Stimulated activated CD8-positive, alpha-beta memory T cell treated with anti-CD3 and anti-CD28 coated beads, Interleukin-2, amount 100 ng/mL, for 1 hour (primary cell): ENCODE measurements around the gene TBC1D24.
A peak's percentile ranks its signal among the peaks of the same experiment; 100 is the strongest.

Experiments
- DNase-seq, 2 donors: peaks; one replicate each; pipeline ENCODE4 v3.0.0-alpha.2; 2020; ENCODE audit warnings: low read depth in 2 of 2

Gene TBC1D24

GRCh38 chr16:2517954-2518605, 43.2 kb downstream of the TBC1D24 start:
- no peak for DNase-seq

DNA sequence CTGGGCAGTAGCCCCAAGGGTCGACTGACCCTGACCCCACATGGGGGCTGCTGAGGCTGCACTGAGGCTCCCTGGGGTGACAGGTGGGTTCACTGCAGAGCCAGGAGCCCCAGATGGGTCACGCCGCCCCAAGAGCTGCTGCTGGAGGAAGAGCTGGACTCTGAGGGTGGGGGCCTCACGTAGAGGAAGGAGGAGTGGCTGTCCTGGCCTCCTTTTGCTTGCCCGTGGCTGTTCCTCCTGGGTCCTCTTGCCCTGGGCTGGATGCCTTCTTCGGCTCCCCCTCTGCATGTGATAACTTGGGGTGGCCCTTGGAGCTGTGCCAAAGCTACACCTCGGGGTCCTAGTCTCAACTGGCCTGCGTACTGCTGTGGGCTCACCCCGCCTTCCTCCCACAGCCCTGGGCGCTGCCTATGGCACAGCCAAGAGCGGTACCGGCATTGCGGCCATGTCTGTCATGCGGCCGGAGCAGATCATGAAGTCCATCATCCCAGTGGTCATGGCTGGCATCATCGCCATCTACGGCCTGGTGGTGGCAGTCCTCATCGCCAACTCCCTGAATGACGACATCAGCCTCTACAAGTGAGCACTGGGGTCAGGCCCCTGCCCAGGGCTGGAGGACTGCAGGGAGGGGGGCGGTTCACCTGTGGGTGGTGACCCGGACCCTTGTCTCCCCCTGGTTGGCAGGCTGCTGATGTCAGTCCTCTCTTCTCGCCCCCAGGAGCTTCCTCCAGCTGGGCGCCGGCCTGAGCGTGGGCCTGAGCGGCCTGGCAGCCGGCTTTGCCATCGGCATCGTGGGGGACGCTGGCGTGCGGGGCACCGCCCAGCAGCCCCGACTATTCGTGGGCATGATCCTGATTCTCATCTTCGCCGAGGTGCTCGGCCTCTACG, 44.1 kb downstream of the TBC1D24 start:
- DNase-seq: no peak

GRCh38 chr16:2519711-2520080, 44.8 kb downstream of the TBC1D24 start:
- DNase-seq: no peak

- DNase-seq: peak; percentile 77 to 79
These were observed 45.3 kb downstream of the TBC1D24 start, which contains the start of gene AMDHD2 for GRCh38 chr16:2520097-2520783. AMDHD2 (plus strand) TSS chr16:2520371; CDS start chr16:2520459, 88 bp downstream.

DNA sequence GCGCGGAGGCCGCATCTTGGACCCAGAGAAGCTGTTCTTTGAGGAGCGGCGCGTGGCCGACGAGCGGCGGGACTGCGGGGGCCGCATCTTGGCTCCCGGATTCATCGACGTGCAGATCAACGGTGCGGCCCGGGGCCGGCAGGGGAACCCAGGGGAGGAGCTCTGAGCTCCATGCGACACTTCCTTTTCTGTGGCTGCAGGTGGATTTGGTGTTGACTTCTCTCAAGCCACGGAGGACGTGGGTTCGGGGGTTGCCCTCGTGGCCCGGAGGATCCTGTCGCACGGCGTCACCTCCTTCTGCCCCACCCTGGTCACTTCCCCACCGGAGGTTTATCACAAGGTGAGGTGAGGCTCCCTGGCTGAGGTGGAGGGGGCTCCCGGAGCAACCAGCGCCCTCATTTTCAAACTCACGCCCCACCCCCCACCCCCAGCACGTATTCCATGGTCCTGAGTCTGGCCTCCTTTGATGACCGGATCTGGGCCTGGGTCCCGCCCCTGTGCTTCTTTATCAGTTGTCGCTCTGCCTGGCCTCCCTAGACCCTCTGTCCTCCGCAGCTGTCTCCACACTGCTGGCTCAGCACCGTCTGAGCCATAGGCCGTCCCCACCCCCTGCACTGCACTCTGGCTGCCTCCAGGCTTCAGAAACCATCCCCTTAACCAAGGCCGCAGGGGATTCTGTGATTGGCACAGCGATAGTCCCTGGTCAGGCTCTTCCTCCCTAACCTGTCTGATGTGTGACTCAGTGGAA, 46.0 kb downstream of the TBC1D24 start:
- no peak for DNase-seq

DNA sequence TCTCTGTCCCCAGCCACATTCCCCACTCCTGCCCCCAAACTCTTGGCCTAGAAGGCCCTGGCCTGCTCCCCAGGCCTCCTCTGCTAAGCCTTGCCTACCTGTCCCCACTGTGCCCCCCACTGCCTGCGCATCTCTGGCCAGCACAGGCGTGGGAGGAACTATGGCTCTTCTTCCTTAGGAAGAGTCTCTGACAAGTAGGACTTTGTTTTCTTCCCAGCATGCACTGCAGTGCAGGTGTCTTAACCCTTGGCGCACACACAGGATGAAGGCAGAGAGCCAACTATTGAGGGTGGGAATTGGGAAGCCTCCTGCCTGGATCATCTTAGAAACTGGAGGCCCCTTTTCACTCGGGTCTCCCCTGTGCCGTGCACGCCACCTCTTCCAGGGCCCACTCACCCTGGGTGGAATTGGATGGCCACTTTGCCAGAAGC, 48.9 kb downstream of the TBC1D24 start:
- DNase-seq: no peak

GRCh38 chr16:2524339-2524938, 49.5 kb downstream of the TBC1D24 start:
- no peak for DNase-seq

DNA sequence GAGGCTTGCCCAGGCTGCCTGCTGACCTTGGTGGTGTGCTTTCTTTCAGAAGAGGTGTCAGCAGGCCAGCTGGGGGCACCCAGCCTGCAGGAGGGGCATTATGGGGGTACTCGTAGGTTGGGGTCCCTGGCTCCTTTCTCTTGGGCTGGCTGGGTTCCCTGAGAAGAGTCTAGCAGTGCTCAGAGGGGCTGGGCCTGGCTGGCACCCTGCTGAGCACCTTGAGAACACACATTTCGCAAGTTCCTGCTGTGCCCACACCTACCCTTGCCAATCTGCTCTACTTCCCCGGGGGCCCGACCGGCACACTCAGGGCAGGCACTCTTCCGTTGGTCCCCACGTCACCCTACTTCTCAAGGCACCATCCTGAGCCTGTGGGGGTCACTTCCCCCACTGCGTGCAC, 51.2 kb downstream of the TBC1D24 start:
- no peak for DNase-seq

DNA sequence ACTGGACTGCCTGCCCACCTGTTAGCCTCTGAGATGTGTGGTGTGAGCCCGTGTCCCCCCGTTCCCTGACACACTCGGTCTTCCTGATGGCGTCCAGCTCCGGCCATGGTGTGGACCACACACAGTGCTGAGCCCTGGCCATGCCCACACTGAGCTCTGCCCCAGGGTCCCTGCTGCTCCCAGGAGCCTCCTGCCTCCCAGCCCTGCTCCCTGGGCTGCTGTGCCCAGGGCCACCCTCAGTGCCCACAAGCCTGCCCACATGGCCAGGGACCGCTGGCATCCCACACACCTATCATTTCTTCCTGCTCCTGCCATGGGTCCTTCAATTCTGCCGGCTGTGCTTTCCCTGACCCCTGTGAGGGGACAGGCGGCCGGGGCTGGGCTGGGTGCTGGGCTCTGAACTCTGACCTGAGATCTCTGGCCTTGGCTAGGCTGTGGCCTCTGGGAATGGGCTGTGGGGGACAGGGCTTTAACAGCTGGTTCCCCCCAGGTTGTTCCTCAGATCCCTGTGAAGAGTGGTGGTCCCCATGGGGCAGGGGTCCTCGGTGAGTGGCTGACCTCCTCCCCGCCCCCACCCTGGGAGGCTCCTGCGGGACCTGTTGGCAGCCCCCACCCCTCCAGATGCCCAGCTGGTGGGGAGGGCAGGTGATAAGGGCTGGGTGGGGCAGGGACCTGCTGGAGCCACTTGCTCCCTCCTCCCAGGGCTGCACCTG, 52.3 kb downstream of the TBC1D24 start:
- no peak for DNase-seq

- no peak for DNase-seq
These were observed 52.8 kb downstream of the TBC1D24 start for GRCh38 chr16:2527784-2528100.

DNA sequence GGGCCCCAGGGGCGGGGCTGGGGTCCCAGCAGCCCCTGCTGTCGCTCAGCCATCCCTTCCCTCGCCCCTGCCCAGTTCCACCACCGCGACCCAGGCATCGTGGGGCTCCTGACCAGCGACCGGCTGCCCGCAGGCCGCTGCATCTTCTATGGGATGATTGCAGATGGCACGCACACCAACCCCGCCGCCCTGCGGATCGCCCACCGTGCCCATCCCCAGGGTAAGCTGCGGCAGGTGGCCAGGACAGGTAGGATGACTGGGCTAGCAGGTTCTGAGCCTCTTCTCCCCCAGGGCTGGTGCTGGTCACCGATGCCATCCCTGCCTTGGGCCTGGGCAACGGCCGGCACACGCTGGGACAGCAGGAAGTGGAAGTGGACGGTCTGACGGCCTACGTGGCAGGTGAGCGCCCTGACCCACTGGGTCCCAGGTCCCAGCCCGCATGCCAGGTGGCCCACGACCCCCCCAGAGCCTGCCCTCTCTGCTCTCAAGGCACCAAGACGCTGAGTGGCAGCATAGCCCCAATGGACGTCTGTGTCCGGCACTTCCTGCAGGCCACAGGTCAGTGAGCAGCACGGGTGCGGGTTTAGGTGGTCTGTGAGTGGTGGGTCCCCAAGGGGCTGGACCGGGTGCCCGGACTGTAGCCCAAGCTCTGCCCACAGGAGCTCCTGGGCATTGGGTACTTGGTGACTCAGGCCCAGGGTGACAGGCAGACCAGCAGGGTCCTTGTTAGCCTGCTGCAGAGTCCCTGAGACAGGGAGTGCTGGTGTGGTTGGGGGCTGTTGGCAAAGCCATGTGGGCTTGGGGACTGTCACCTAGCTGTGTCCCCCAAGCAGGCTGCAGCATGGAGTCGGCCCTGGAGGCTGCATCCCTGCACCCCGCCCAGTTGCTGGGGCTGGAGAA, 53.5 kb downstream of the TBC1D24 start:
- no peak for DNase-seq

- no peak for DNase-seq
These were observed 54.4 kb downstream of the TBC1D24 start for GRCh38 chr16:2529061-2529931.

GRCh38 chr16:2529961-2530628, 55.2 kb downstream of the TBC1D24 start:
- DNase-seq: no peak

- no peak for DNase-seq
These were observed 55.8 kb downstream of the TBC1D24 start for GRCh38 chr16:2530629-2531318.

GRCh38 chr16:2531371-2531695, 56.4 kb downstream of the TBC1D24 start, which contains the start of gene CEMP1:
CEMP1 (minus strand) TSS chr16:2531408; CDS start chr16:2531073, 335 bp downstream.
- DNase-seq: no peak

- DNase-seq: peak; percentile 90 to 96
These were observed 57.0 kb downstream of the TBC1D24 start for GRCh38 chr16:2531696-2532493.
